OCI-LY1 (cell line): ENCODE data around the gene ERAP2.
A peak's percentile ranks its signal among the peaks of the same experiment; 100 is the strongest.

ENCODE experiments used
- H2AFZ ChIP-seq: fragments of 200-600 bp; sonication (generic), shearing (Covaris generic); 2 replicates; pipeline ENCODE4 v1.6.0; 2014; ENCODE audit warnings: antibody characterized with exemption, mild to moderate bottlenecking, low read length
- H3F3A ChIP-seq: fragments of 200-600 bp; sonication (generic), shearing (Covaris generic); 2 replicates; pipeline ENCODE4 v1.6.0; 2014; ENCODE audit warnings: mild to moderate bottlenecking, antibody characterized with exemption, low read length, moderate library complexity; ENCODE audit not compliant: insufficient read depth
- H3K27ac ChIP-seq: fragments of 200-600 bp; sonication (generic); 2 replicates; pipeline ENCODE4 v1.5.1; 2014; ENCODE audit warnings: low read length, mixed run types, mild to moderate bottlenecking, low read depth; ENCODE audit not compliant: poor library complexity, severe bottlenecking
- H3K27me3 ChIP-seq: fragments of 200-600 bp; sonication (generic); 2 replicates; pipeline ENCODE4 v1.6.0; 2014; ENCODE audit warnings: antibody characterized with exemption, mild to moderate bottlenecking, low read length, moderate library complexity; ENCODE audit not compliant: insufficient read depth
- H3K36me3 ChIP-seq: fragments of 200-600 bp; sonication (generic); 2 replicates; pipeline ENCODE4 v1.6.1; 2014; ENCODE audit warnings: mild to moderate bottlenecking, antibody characterized with exemption, low read length, moderate library complexity, mixed read lengths; ENCODE audit not compliant: insufficient read depth
- H3K4me1 ChIP-seq: fragments of 200-600 bp; sonication (generic); 2 replicates; pipeline ENCODE4 v1.5.1; 2014; ENCODE audit warnings: mild to moderate bottlenecking, low read length, moderate library complexity; ENCODE audit not compliant: insufficient read depth, severe bottlenecking
- H3K4me2 ChIP-seq: fragments of 200-600 bp; sonication (generic), shearing (Covaris generic); 2 replicates; pipeline ENCODE4 v1.6.1; 2014; ENCODE audit warnings: low read length
- H3K4me3 ChIP-seq: fragments of 200-600 bp; sonication (generic); 2 replicates; pipeline ENCODE4 v1.5.1; 2014; ENCODE audit warnings: low read length, low read depth, mild to moderate bottlenecking, mixed read lengths; ENCODE audit not compliant: poor library complexity, severe bottlenecking
- H3K79me2 ChIP-seq: fragments of 200-600 bp; shearing (Covaris generic); 2 replicates; pipeline ENCODE4 v1.6.1; 2016; ENCODE audit warnings: mixed run types, low read length, mixed read lengths; ENCODE audit not compliant: insufficient read depth
- H3K9ac ChIP-seq: fragments of 200-600 bp; sonication (generic), shearing (Covaris generic); 2 replicates; pipeline ENCODE4 v1.6.1; 2014; ENCODE audit warnings: mild to moderate bottlenecking, low read length, mixed read lengths
- H3K9me2 ChIP-seq: fragments of 200-600 bp; sonication (generic), shearing (Covaris generic); 2 replicates; pipeline ENCODE4 v1.6.1; 2014; ENCODE audit warnings: low read depth, mild to moderate bottlenecking, low read length, mixed read lengths
- H3K9me3 ChIP-seq: fragments of 200-600 bp; shearing (Covaris generic); 2 replicates; pipeline ENCODE4 v1.6.1; 2014; ENCODE audit warnings: low read length, mixed read lengths
- H4K20me1 ChIP-seq: fragments of 200-600 bp; sonication (generic), shearing (Covaris generic); 2 replicates; pipeline ENCODE4 v1.6.0; 2016; ENCODE audit warnings: mild to moderate bottlenecking, low read length; ENCODE audit not compliant: insufficient read depth
- EZH2 ChIP-seq: fragments of 200-600 bp; sonication (generic), shearing (Covaris generic); IDR thresholded peaks from 2 replicates; pipeline ENCODE4 v1.8.0; 2017; ENCODE audit warnings: borderline replicate concordance, mixed run types, mild to moderate bottlenecking, antibody characterized with exemption, low read length, moderate library complexity, mixed read lengths
- TF ChIP-seq, protein P1 (sequence below): fragments of 200-600 bp; sonication (generic), shearing (Covaris generic); IDR thresholded peaks from 2 replicates; pipeline ENCODE4 v1.5.1; 2017; ENCODE audit warnings: mild to moderate bottlenecking, antibody characterized with exemption, low read length, moderate library complexity, mixed read lengths

ERAP2 gene

DNA sequence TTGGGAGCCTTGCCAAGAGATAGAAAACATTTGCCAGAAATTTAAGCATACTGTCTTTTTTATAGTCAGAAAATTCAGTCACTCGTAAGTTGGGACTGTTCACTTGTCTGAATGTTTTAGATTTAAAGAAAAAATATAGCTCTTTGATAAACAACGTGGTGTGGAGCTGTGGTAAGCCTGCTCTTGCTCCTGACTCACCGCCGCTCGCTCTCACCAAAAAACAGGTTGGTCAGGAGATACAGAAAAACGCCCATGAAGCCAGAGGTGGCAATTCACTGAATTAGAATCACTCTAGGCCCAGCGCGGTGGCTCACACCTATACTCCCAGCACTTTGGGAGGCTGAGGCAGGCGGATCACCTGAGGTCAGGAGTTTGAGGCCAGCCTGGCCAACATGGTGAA lies 65.8 kb downstream of the ERAP2 start:
- Histone ChIP-seq H3K36me3 (peaks cover 47% of the 10 kb centered on the region), H3K4me3 (no peak overlapping the region), H3K9me3 (0 out of 2 replicates have a peak, but pooled peaks cover 2% of the 10 kb centered on the region), H3K4me1 (peaks cover 39% of the 10 kb centered on the region), H3K9ac (no peak overlapping the region), H3K27me3 (no peaks in the 10 kb centered on the region), H3K79me2 (peaks cover 97% of the 10 kb centered on the region), H3K9me2 (no peaks in the 10 kb centered on the region), H2AFZ (no peak overlapping the region), H3K27ac (no peak overlapping the region), H4K20me1 (no peaks in the 10 kb centered on the region), H3K4me2 (no peak overlapping the region), H3F3A (no peaks in the 10 kb centered on the region)
- TF ChIP-seq, protein P1, sequence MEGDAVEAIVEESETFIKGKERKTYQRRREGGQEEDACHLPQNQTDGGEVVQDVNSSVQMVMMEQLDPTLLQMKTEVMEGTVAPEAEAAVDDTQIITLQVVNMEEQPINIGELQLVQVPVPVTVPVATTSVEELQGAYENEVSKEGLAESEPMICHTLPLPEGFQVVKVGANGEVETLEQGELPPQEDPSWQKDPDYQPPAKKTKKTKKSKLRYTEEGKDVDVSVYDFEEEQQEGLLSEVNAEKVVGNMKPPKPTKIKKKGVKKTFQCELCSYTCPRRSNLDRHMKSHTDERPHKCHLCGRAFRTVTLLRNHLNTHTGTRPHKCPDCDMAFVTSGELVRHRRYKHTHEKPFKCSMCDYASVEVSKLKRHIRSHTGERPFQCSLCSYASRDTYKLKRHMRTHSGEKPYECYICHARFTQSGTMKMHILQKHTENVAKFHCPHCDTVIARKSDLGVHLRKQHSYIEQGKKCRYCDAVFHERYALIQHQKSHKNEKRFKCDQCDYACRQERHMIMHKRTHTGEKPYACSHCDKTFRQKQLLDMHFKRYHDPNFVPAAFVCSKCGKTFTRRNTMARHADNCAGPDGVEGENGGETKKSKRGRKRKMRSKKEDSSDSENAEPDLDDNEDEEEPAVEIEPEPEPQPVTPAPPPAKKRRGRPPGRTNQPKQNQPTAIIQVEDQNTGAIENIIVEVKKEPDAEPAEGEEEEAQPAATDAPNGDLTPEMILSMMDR = no peak
- TF ChIP-seq EZH2 = no peak

DNA sequence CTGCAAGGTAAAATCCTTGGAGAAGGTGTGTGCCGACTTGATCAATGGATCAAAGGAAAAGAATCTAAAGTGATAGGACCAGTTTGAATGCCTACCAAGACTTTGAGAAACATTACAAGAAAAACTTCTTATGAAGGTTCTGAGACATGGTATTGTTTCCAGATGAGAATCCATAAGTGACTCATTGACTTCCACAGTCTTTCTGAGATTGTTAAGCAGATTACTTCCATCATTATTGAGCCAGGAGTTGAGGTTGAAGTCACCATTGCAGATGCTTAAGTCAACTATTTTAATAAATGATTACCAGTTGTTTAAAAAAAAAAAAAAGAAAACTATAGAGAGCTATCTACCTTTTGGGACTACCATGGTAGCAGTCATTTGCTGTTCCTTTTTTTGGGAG lies 66.6 kb downstream of the ERAP2 start:
- Histone ChIP-seq H3K27me3 (no peaks in the 10 kb centered on the region), H3K4me2 (no peak overlapping the region), H3K4me3 (no peak overlapping the region), H3K9me3 (0 out of 2 replicates have a peak, but pooled peaks cover 2% of the 10 kb centered on the region), H3K9me2 (no peaks in the 10 kb centered on the region), H4K20me1 (no peaks in the 10 kb centered on the region), H3K9ac (no peak overlapping the region), H3K4me1 (peaks cover 31% of the 10 kb centered on the region), H3K36me3 (peaks cover 38% of the 10 kb centered on the region), H3K79me2 (peaks cover 97% of the 10 kb centered on the region), H2AFZ (no peak overlapping the region), H3K27ac (no peak overlapping the region), H3F3A (no peaks in the 10 kb centered on the region)
- TF ChIP-seq, protein P1 = no peak
- no peak for TF ChIP-seq EZH2

DNA sequence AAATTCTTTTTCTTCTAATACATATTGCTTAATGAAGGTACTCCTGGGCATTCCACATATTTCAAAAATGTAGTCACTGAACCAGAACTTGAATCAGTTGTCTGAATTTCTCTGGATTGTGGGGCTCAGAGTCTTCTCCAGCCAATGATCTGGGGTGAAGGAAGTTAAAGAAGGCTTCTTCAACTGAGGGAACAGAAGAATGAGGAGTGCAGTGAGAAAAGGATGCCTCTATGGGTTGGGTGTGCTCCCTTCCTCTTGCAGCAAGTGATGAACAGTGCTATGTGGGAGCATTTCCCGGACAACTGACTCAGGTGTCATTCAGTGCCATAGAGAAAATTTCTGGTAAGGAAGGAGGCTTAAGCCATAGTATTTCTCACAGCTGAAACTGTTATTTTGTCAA lies 67.5 kb downstream of the ERAP2 start:
- TF ChIP-seq, protein P1 = no peak
- no peak for TF ChIP-seq EZH2
- no peaks in the 10 kb centered on the region for H3F3A ChIP-seq
- no peaks in the 10 kb centered on the region for H3K9me3 ChIP-seq
- H3K9me2 ChIP-seq = no peaks in the 10 kb centered on the region
- peaks cover 97% of the 10 kb centered on the region for H3K79me2 ChIP-seq
- no peak overlapping the region for H3K9ac ChIP-seq
- H2AFZ ChIP-seq = no peak overlapping the region
- H3K36me3 ChIP-seq = peaks cover 34% of the 10 kb centered on the region
- peaks cover 22% of the 10 kb centered on the region for H3K4me1 ChIP-seq
- no peaks in the 10 kb centered on the region for H4K20me1 ChIP-seq
- peak overlapping the region; percentile 26 for H3K27ac ChIP-seq
- no peak overlapping the region for H3K4me3 ChIP-seq
- no peaks in the 10 kb centered on the region for H3K27me3 ChIP-seq
- no peak overlapping the region for H3K4me2 ChIP-seq
